ENCODE results near the gene VCAN.

DNA sequence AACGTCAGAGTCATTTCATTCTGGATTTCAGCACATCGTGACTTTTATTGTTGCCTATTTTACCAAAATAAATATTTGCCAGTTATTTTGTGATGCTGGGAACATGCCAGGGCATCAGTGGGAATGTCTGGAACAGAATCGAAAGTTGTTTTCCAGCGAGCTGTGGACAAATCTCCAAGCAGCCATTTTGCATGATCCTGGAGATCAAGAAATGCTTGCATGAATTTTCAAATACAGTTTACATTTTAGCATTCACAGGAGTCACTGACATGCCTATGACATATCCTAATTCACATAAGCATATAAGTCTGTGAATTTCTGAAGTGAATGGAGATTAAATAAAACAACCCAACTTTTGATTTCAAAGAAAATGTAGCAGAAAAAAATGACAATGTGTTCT lies 119.4 kb downstream of the VCAN start:
- TF ChIP-seq, protein P1, sequence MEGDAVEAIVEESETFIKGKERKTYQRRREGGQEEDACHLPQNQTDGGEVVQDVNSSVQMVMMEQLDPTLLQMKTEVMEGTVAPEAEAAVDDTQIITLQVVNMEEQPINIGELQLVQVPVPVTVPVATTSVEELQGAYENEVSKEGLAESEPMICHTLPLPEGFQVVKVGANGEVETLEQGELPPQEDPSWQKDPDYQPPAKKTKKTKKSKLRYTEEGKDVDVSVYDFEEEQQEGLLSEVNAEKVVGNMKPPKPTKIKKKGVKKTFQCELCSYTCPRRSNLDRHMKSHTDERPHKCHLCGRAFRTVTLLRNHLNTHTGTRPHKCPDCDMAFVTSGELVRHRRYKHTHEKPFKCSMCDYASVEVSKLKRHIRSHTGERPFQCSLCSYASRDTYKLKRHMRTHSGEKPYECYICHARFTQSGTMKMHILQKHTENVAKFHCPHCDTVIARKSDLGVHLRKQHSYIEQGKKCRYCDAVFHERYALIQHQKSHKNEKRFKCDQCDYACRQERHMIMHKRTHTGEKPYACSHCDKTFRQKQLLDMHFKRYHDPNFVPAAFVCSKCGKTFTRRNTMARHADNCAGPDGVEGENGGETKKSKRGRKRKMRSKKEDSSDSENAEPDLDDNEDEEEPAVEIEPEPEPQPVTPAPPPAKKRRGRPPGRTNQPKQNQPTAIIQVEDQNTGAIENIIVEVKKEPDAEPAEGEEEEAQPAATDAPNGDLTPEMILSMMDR (IDR thresholded peaks at IDR 0.05; ENCODE audit: poor library complexity, severe bottlenecking), result no peak
- TF ChIP-seq EZH2 (IDR thresholded peaks at IDR 0.05; ENCODE audit: borderline replicate concordance, insufficient read depth, low read length, poor library complexity, severe bottlenecking) (no peak), EP300 (conservative IDR thresholded peaks at IDR 0.05; ENCODE audit: poor library complexity, severe bottlenecking) (no peak)

Measured in neural cell (in vitro differentiated cells).